Ovary (tissue), 9 donors: Measurements from ENCODE around the gene ALK. TPM values are rescaled to one million over a fixed set of nuclear protein-coding genes. Genes with fewer than 3 reads are reported as not detected.

Experiments used
- DNase-seq, 5 donors: peaks; one replicate each; pipeline ENCODE4 v3.0.0-alpha.2; 2019 to 2020
- H3K27ac ChIP-seq, 2 donors: fragments of 200-600 bp; one replicate each; pipeline versions ENCODE4 v1.5.1 to v1.8.0; 2019 to 2022
- H3K27me3 ChIP-seq: fragments of 200-600 bp; one replicate; pipeline ENCODE4 v1.8.0; 2022
- H3K36me3 ChIP-seq: fragments of 200-600 bp; sonication (generic); one replicate; pipeline ENCODE4 v1.5.1; 2019
- H3K4me1 ChIP-seq: one replicate; pipeline ENCODE4 v1.8.1; 2013; ENCODE audit warnings: mild to moderate bottlenecking, moderate library complexity; ENCODE audit not compliant: insufficient read depth
- H3K4me3 ChIP-seq: fragments of 200-600 bp; sonication (generic); one replicate; pipeline ENCODE4 v1.5.1; 2017
- H3K9me3 ChIP-seq, 2 donors: fragments of 200-600 bp in 1 of 2; sonication (generic) in 1 of 2; one replicate each; pipeline versions ENCODE4 v1.5.1 to v1.8.1; 2013 to 2019; ENCODE audit warnings: mild to moderate bottlenecking in 1 of 2, moderate library complexity in 1 of 2
- CTCF ChIP-seq, 3 donors: fragments of 450-650 bp in 2 of 3; fragments of 200-600 bp in 1 of 3; IDR thresholded peaks; one replicate each; pipeline versions ENCODE4 v1.5.1 to v1.8.0; 2016 to 2022; ENCODE audit warnings: antibody characterized with exemption in 3 of 3, mild to moderate bottlenecking in 1 of 3
- EP300 ChIP-seq: sonication (generic); formaldehyde crosslinking; IDR thresholded peaks from one replicate; pipeline ENCODE4 v1.6.1; 2017; ENCODE audit warnings: antibody characterized with exemption
- POLR2A ChIP-seq: fragments of 450-650 bp; IDR thresholded peaks from one replicate; pipeline ENCODE4 v1.6.1; 2017; ENCODE audit warnings: antibody characterized with exemption, mild to moderate bottlenecking, moderate library complexity
- WGBS, 3 donors: extraction: QIAGEN DNeasy Blood & Tissue Kit in 1 of 3; methylation state at CpG; one replicate each; pipeline versions ENCODE4 v1.1.5 to v1.1.7; 2013 to 2017; 5-methylcytosine and 5-hydroxymethylcytosine counted together
- intact Hi-C, 4 donors: fragments of 100-400 bp; cut with DNase I; formaldehyde crosslinking; loops; one replicate each; pipeline versions ENCODE4 v1.11.0 to v1.15.1; 2022 to 2023
- polyA plus RNA-seq, 2 donors: library from polyadenylated mRNA; stranded (reverse); fragments of 200-250 nt in 1 of 2; fragments of 350-450 nt in 1 of 2; fragmentation: Illumina TruSeq in 1 of 2; extraction: RNeasy Lipid Tissue Mini Kit (QIAGEN cat#74804) in 1 of 2; gene quantifications; one replicate each; pipeline ENCODE4 v1.2.3, GENCODE V29; 2013 to 2014
- total RNA-seq, 7 donors: library from RNA; depleted of rRNA in 2 of 7; stranded (reverse); fragments of >200 nt in 2 of 7; fragmentation: NEBNext Ultra II Directional in 3 of 7; extraction: Animal tissue kit (Norgen Biotek cat#: 25700) in 3 of 7; gene quantifications; one replicate each; pipeline versions ENCODE4 v1.1.0 to v1.2.4, GENCODE V29; 2016 to 2023
- donor health status: DM: no; HTN: no; CAD: no; lungs with moderate emphysema.
- donor health status: DM: no; HTN: no; CAD: no.
- donor health status: Bipolar disorder and iron deficiency.
- donor health status: DM: yes; HTN: yes; CAD: no.
- donor health status: DM: no; HTN: no; CAD: no.
- donor health status: DM: yes; HTN: yes; CAD: no.

The ALK gene
- total and polyA plus RNA-seq, 9 donors: 0.05 to 1.7 (median 0.23) TPM; not detected in 1

DNA sequence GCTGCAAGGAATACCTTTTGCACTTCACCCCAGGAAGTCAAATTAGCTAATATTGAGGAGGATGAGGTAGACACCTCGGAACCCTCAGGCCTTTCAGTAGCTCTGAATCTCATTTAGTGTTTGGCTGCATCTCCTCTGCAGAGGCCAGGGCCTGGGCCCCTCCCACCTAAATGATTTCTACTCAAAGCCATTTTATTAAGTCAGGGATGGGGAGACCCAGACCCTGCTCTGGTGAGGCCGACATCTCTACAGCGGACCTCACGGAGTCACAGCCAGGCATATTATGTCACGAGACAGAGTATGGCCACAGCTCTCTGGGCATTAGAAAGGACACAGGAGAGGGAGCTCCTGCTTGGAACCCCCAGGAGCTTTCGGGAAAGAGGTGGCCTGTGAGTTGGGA is 305.5 kb downstream of the ALK start:
- WGBS, 3 donors: 75 to 89% (median 86%) methylated on average over 6 of the region's 6 CpGs
- H3K9me3 ChIP-seq: no peaks in the 10 kb centered on the region
- TF ChIP-seq EP300: no peak
- no peak for TF ChIP-seq POLR2A
- TF ChIP-seq CTCF (IDR thresholded peaks at IDR 0.05): no peak
- DNase-seq: no peak
- no peak overlapping the region for H3K27ac ChIP-seq
- no peaks in the 10 kb centered on the region for H3K27me3 ChIP-seq
- H3K4me1 ChIP-seq: no peaks in the 10 kb centered on the region
- no peaks in the 10 kb centered on the region for H3K36me3 ChIP-seq
- no peak overlapping the region for H3K4me3 ChIP-seq
- intact Hi-C loops: no loop called here

- DNase-seq: no peak
- H3K4me3 ChIP-seq: no peak overlapping the region
- intact Hi-C loops: no loop called here
- no peaks in the 10 kb centered on the region for H3K9me3 ChIP-seq
- H3K27ac ChIP-seq: no peak overlapping the region
- no peaks in the 10 kb centered on the region for H3K36me3 ChIP-seq
- no peaks in the 10 kb centered on the region for H3K27me3 ChIP-seq
- H3K4me1 ChIP-seq: no peaks in the 10 kb centered on the region
- WGBS, 3 donors: 83 to 91% (median 90%) methylated on average over 5 of the region's 5 CpGs
- TF ChIP-seq EP300 (no peak), POLR2A (no peak), CTCF (IDR thresholded peaks at IDR 0.05) (no peak)
Observed at GRCh38 chr2:29615183-29615582, 306.2 kb downstream of the ALK start.

- Histone ChIP-seq H3K4me1 (no peaks in the 10 kb centered on the region), H3K9me3 (no peaks in the 10 kb centered on the region), H3K36me3 (no peaks in the 10 kb centered on the region), H3K27ac (no peak overlapping the region), H3K27me3 (no peaks in the 10 kb centered on the region), H3K4me3 (no peak overlapping the region)
- no peak for DNase-seq
- intact Hi-C loops: no loop called here
- TF ChIP-seq CTCF (IDR thresholded peaks at IDR 0.05) (no peak), POLR2A (no peak), EP300 (no peak)
- 81 to 96% (median 87%) methylated on average over 6 of the region's 6 CpGs for WGBS, 3 donors
Observed at GRCh38 chr2:29614295-29614830, 307.0 kb downstream of the ALK start.

DNA sequence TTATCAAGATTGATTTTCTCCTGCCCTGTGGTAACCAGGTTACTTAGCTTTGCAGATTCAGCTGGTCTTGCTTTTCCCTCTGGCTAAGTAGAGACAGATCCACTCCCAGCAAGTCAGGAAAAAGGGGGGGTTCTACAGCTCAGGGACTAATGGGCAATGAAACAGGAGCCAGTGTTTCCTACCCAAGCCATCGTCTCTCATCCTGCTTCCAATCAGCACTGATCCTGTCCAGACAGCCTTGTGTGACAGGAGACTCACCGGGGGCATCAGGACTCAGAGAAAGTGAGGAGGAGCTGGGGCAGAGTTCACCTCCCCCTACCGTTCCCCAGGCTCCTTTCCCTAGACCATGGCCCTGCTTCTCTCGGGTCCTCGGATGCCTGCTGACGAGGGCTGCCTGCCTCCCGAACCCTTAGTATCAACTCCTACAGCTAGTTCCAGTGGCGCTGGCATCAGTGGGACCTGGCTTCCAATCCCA is 307.6 kb downstream of the ALK start:
- DNase-seq: no peak
- intact Hi-C loops: no loop called here
- no peak overlapping the region for H3K27ac ChIP-seq
- TF ChIP-seq CTCF (IDR thresholded peaks at IDR 0.05) (no peak), EP300 (no peak), POLR2A (no peak)
- no peaks in the 10 kb centered on the region for H3K36me3 ChIP-seq
- WGBS, 3 donors: 65 to 90% (median 79%) methylated on average over 8 of the region's 8 CpGs
- no peaks in the 10 kb centered on the region for H3K9me3 ChIP-seq
- H3K4me3 ChIP-seq: no peak overlapping the region
- H3K4me1 ChIP-seq: no peaks in the 10 kb centered on the region
- no peaks in the 10 kb centered on the region for H3K27me3 ChIP-seq
